Upper lobe of right lung (tissue), 1 donor: ENCODE results near the gene FIBCD1. TPM values are rescaled to one million over a fixed set of nuclear protein-coding genes. Genes with fewer than 3 reads are reported as not detected.

Source experiments
- ATAC-seq: fragments of 200-7000 bp; cut with Tn5 transposase; one replicate; pipeline ENCODE4 v1.9.1; 2020; ENCODE audit warnings: mild to moderate bottlenecking, moderate library complexity
- DNase-seq: peaks from one replicate; pipeline ENCODE4 v3.0.0-alpha.2; 2020
- H3K27ac ChIP-seq: fragments of 200-600 bp; one replicate; pipeline ENCODE4 v1.8.0; 2022
- H3K27me3 ChIP-seq: fragments of 200-600 bp; one replicate; pipeline ENCODE4 v1.8.0; 2022; ENCODE audit warnings: mild to moderate bottlenecking
- H3K36me3 ChIP-seq: fragments of 200-600 bp; one replicate; pipeline ENCODE4 v1.8.0; 2022
- H3K4me1 ChIP-seq: fragments of 200-600 bp; one replicate; pipeline ENCODE4 v1.8.0; 2022
- H3K4me3 ChIP-seq: fragments of 200-600 bp; one replicate; pipeline ENCODE4 v1.8.0; 2022; ENCODE audit warnings: mild to moderate bottlenecking
- H3K9me3 ChIP-seq: fragments of 200-600 bp; one replicate; pipeline ENCODE4 v1.8.0; 2022
- CTCF ChIP-seq: fragments of 200-600 bp; IDR thresholded peaks from one replicate; pipeline ENCODE4 v1.8.0; 2022; ENCODE audit warnings: antibody characterized with exemption
- intact Hi-C: fragments of 100-400 bp; cut with DNase I; formaldehyde crosslinking; loops from one replicate; pipeline ENCODE4 v1.11.0; 2022
- total RNA-seq: library from RNA; stranded (reverse); fragmentation: NEBNext Ultra II Directional; extraction: Animal tissue kit (Norgen Biotek cat#: 25700); gene quantifications from one replicate; pipeline ENCODE4 v1.2.1, GENCODE V29; 2021
- donor health status: DM: no; HTN: yes; CAD: no; lungs with severe emphysema.

The FIBCD1 gene
- total RNA-seq, 1 donor from 2014 or later, result 2.7 TPM

- ATAC-seq (no peak), DNase-seq (peak; percentile 59)
- Histone ChIP-seq H3K4me3 (no peak overlapping the region), H3K27me3 (no peaks in the 10 kb centered on the region), H3K27ac (no peak overlapping the region), H3K36me3 (peaks cover 75% of the 10 kb centered on the region), H3K9me3 (no peaks in the 10 kb centered on the region), H3K4me1 (no peaks in the 10 kb centered on the region)
- intact Hi-C loops, result no loop called here
- no peak for TF ChIP-seq CTCF
Measured at GRCh38 chr9:130872912-130873503, 66.0 kb downstream of the FIBCD1 start.

- Histone ChIP-seq H3K9me3 (no peaks in the 10 kb centered on the region), H3K4me1 (no peaks in the 10 kb centered on the region), H3K4me3 (no peak overlapping the region), H3K27ac (no peak overlapping the region), H3K27me3 (no peaks in the 10 kb centered on the region), H3K36me3 (peaks cover 70% of the 10 kb centered on the region)
- intact Hi-C loops, result no loop called here
- no peak for TF ChIP-seq CTCF
- no peak for ATAC-seq
- DNase-seq, result peak; percentile 34
Measured at GRCh38 chr9:130872508-130872907, 66.5 kb downstream of the FIBCD1 start.

- Histone ChIP-seq H3K27me3 (no peaks in the 10 kb centered on the region), H3K4me3 (no peak overlapping the region), H3K4me1 (no peaks in the 10 kb centered on the region), H3K27ac (no peak overlapping the region), H3K36me3 (peaks cover 66% of the 10 kb centered on the region), H3K9me3 (no peaks in the 10 kb centered on the region)
- no peak for ATAC-seq
- no peak for TF ChIP-seq CTCF
- DNase-seq, result peak; percentile 46
- intact Hi-C loops, result no loop called here
Measured at GRCh38 chr9:130872093-130872492, 67.0 kb downstream of the FIBCD1 start.

GRCh38 chr9:130871395-130872062, 67.5 kb downstream of the FIBCD1 start:
- Histone ChIP-seq H3K36me3 (peaks cover 61% of the 10 kb centered on the region), H3K4me3 (no peak overlapping the region), H3K27me3 (no peaks in the 10 kb centered on the region), H3K4me1 (no peaks in the 10 kb centered on the region), H3K27ac (no peak overlapping the region), H3K9me3 (no peaks in the 10 kb centered on the region)
- TF ChIP-seq CTCF, result no peak
- intact Hi-C loops, result no loop called here
- DNase-seq (peak; percentile 30), ATAC-seq (no peak)

GRCh38 chr9:130870491-130871381, 68.3 kb downstream of the FIBCD1 start:
- peaks cover 54% of the 10 kb centered on the region for H3K36me3 ChIP-seq
- DNase-seq, result peak; percentile 20
- no peak for ATAC-seq

More at GRCh38 chr9:130870491-130871381, 68.3 kb downstream of the FIBCD1 start:
- H3K4me1 ChIP-seq, result no peaks in the 10 kb centered on the region
- H3K27ac ChIP-seq, result no peak overlapping the region
- no peak overlapping the region for H3K4me3 ChIP-seq
- intact Hi-C loops, result no loop called here
- H3K9me3 ChIP-seq, result no peaks in the 10 kb centered on the region
- TF ChIP-seq CTCF, result no peak
- no peaks in the 10 kb centered on the region for H3K27me3 ChIP-seq
